ENCODE measurements around the gene MYH11.

MYH11 gene

GRCh38 chr16:15894571-15895374 is 37.9 kb upstream of the MYH11 start:
- Histone ChIP-seq H3K36me3 (no peaks in the 10 kb centered on the region), H3K27me3 (no peaks in the 10 kb centered on the region)

GRCh38 chr16:15891508-15891907 is 34.7 kb upstream of the MYH11 start:
- Histone ChIP-seq H3K27me3 (no peaks in the 10 kb centered on the region), H4K20me1 (peaks cover 2% of the 10 kb centered on the region; the same call in 1 of the 2 replicates), H3K4me3 (no peak overlapping the region), H3K27ac (no peak overlapping the region), H3K9ac (no peak overlapping the region), H3K9me3 (no peaks in the 10 kb centered on the region), H3K4me2 (no peak overlapping the region), H3K36me3 (no peaks in the 10 kb centered on the region), H3K4me1 (peaks cover 20% of the 10 kb centered on the region)
- TF ChIP-seq Cebpa-rat (IDR thresholded peaks at IDR 0.05): no peak

More at GRCh38 chr16:15894571-15895374, 37.9 kb upstream of the MYH11 start:
- H3K9ac ChIP-seq: no peak overlapping the region
- H3K4me2 ChIP-seq: no peak overlapping the region
- H3K4me3 ChIP-seq: no peak overlapping the region
- peaks cover 23% of the 10 kb centered on the region for H3K4me1 ChIP-seq
- H4K20me1 ChIP-seq: no peaks in the 10 kb centered on the region
- TF ChIP-seq Cebpa-rat (IDR thresholded peaks at IDR 0.05): no peak
- H3K9me3 ChIP-seq: no peaks in the 10 kb centered on the region
- H3K27ac ChIP-seq: no peak overlapping the region

- peak within 1 kb of the TSS; percentile 76 for H3K4me3 ChIP-seq
- peak; percentile 83 for TF ChIP-seq Cebpa-rat (IDR thresholded peaks at IDR 0.05)
- H3K4me2 ChIP-seq: peak within 1 kb of the TSS; percentile 91
Observed at GRCh38 chr16:15888072-15888976, 31.5 kb upstream of the MYH11 start, which contains the start of gene CEP20. TSS of gene CEP20 (minus strand) at chr16:15888603. CDS start at chr16:15888585, 18 bp downstream.

GRCh38 chr16:15887283-15887682 is 30.5 kb upstream of the MYH11 start:
- peak overlapping the region; percentile 76; the same call in 1 of the 2 replicates for H3K4me3 ChIP-seq

More at GRCh38 chr16:15888072-15888976, 31.5 kb upstream of the MYH11 start, which contains the start of gene CEP20:
- peaks cover 31% of the 10 kb centered on the region for H3K4me1 ChIP-seq
- peak within 1 kb of the TSS; percentile 93 for H3K27ac ChIP-seq
- no peaks in the 10 kb centered on the region for H3K27me3 ChIP-seq
- H3K36me3 ChIP-seq: peaks cover 15% of the 10 kb centered on the region
- no peaks in the 10 kb centered on the region for H3K9me3 ChIP-seq
- H4K20me1 ChIP-seq: peaks cover 25% of the 10 kb centered on the region
- H3K9ac ChIP-seq: peak within 1 kb of the TSS; percentile 91

GRCh38 chr16:15886078-15886477 is 29.2 kb upstream of the MYH11 start:
- no peak overlapping the region for H3K27ac ChIP-seq
- H3K4me1 ChIP-seq: peaks cover 34% of the 10 kb centered on the region
- H4K20me1 ChIP-seq: peaks cover 31% of the 10 kb centered on the region
- no peaks in the 10 kb centered on the region for H3K9me3 ChIP-seq
- H3K4me2 ChIP-seq: peak overlapping the region; percentile 91; the same call in 1 of the 2 replicates
- H3K27me3 ChIP-seq: no peaks in the 10 kb centered on the region
- H3K9ac ChIP-seq: no peak overlapping the region
- no peak overlapping the region for H3K4me3 ChIP-seq
- no peak for TF ChIP-seq Cebpa-rat (IDR thresholded peaks at IDR 0.05)
- peaks cover 36% of the 10 kb centered on the region for H3K36me3 ChIP-seq

More at GRCh38 chr16:15887283-15887682, 30.5 kb upstream of the MYH11 start:
- Histone ChIP-seq H4K20me1 (peaks cover 31% of the 10 kb centered on the region), H3K36me3 (peaks cover 25% of the 10 kb centered on the region), H3K27ac (no peak overlapping the region), H3K9ac (peak overlapping the region; percentile 91), H3K9me3 (no peaks in the 10 kb centered on the region), H3K4me2 (peak overlapping the region; percentile 91), H3K27me3 (no peaks in the 10 kb centered on the region), H3K4me1 (peaks cover 34% of the 10 kb centered on the region)
- TF ChIP-seq Cebpa-rat (IDR thresholded peaks at IDR 0.05): no peak

- Histone ChIP-seq H3K27me3 (no peaks in the 10 kb centered on the region), H3K9ac (no peak overlapping the region), H3K36me3 (peaks cover 41% of the 10 kb centered on the region), H3K4me2 (no peak overlapping the region), H3K9me3 (no peaks in the 10 kb centered on the region), H3K4me1 (peaks cover 34% of the 10 kb centered on the region), H4K20me1 (peaks cover 31% of the 10 kb centered on the region), H3K27ac (no peak overlapping the region), H3K4me3 (no peak overlapping the region)
- no peak for TF ChIP-seq Cebpa-rat (IDR thresholded peaks at IDR 0.05)
Observed at GRCh38 chr16:15885560-15886001, 28.8 kb upstream of the MYH11 start.

- Histone ChIP-seq H3K9ac (no peak overlapping the region), H4K20me1 (peaks cover 31% of the 10 kb centered on the region), H3K9me3 (no peaks in the 10 kb centered on the region), H3K4me1 (peaks cover 31% of the 10 kb centered on the region), H3K27me3 (no peaks in the 10 kb centered on the region), H3K27ac (no peak overlapping the region), H3K36me3 (peaks cover 66% of the 10 kb centered on the region), H3K4me2 (no peak overlapping the region), H3K4me3 (no peak overlapping the region)
- no peak for TF ChIP-seq Cebpa-rat (IDR thresholded peaks at IDR 0.05)
Observed at GRCh38 chr16:15882563-15882962, 25.7 kb upstream of the MYH11 start.

- Histone ChIP-seq H3K36me3 (peaks cover 73% of the 10 kb centered on the region), H3K27me3 (no peaks in the 10 kb centered on the region), H3K4me2 (no peak overlapping the region)
Observed at GRCh38 chr16:15881794-15882379, 25.1 kb upstream of the MYH11 start.

More at GRCh38 chr16:15881794-15882379, 25.1 kb upstream of the MYH11 start:
- no peak overlapping the region for H3K9ac ChIP-seq
- no peak for TF ChIP-seq Cebpa-rat (IDR thresholded peaks at IDR 0.05)
- H3K27ac ChIP-seq: no peak overlapping the region
- peaks cover 31% of the 10 kb centered on the region for H4K20me1 ChIP-seq
- H3K4me3 ChIP-seq: no peak overlapping the region
- peaks cover 24% of the 10 kb centered on the region for H3K4me1 ChIP-seq
- no peaks in the 10 kb centered on the region for H3K9me3 ChIP-seq

All from BLaER1 (cell line).